NCI-H1048 (cell line): ENCODE measurements around the gene APP.
"Not testable (repeated sequence)": the region's sequence is repeated elsewhere in the genome, so short reads cannot be mapped to it uniquely, and the experiment has no call there.

Source experiments
- DNase-seq: peaks from one replicate; lab custom pipeline; 2025; lab: John Stamatoyannopoulos, UW

APP gene

GRCh38 chr21:26064506-26064905, 106.1 kb downstream of the APP start:
- DNase-seq, result no peak

GRCh38 chr21:26061437-26061836, 109.1 kb downstream of the APP start:
- DNase-seq, result no peak

- DNase-seq, result no peak
Observed at GRCh38 chr21:26060335-26061115, 110.0 kb downstream of the APP start.

GRCh38 chr21:26057477-26058170, 112.9 kb downstream of the APP start:
- DNase-seq, result no peak

GRCh38 chr21:26055841-26056264, 114.7 kb downstream of the APP start:
- DNase-seq, result no peak

- DNase-seq, result no peak
Observed at GRCh38 chr21:26055010-26055409, 115.6 kb downstream of the APP start.

- DNase-seq, result no peak
Observed at GRCh38 chr21:26052057-26052456, 118.5 kb downstream of the APP start.

- no peak for DNase-seq
Observed at GRCh38 chr21:26050857-26051256, 119.7 kb downstream of the APP start.

- DNase-seq, result no peak
Observed at GRCh38 chr21:26049803-26050202, 120.8 kb downstream of the APP start.

GRCh38 chr21:26047279-26047967, 123.1 kb downstream of the APP start:
- DNase-seq, result no peak

- no peak for DNase-seq
Observed at GRCh38 chr21:26043891-26044290, 126.7 kb downstream of the APP start.

GRCh38 chr21:26042181-26042876, 128.2 kb downstream of the APP start:
- no peak for DNase-seq

GRCh38 chr21:26041431-26042180, 129.0 kb downstream of the APP start:
- DNase-seq, result no peak

- no peak for DNase-seq
Observed at GRCh38 chr21:26036916-26037315, 133.7 kb downstream of the APP start.

GRCh38 chr21:26032263-26032662, 138.3 kb downstream of the APP start:
- DNase-seq, result no peak

- no peak for DNase-seq
Observed at GRCh38 chr21:26028183-26028582, 142.4 kb downstream of the APP start.

GRCh38 chr21:26027696-26028095, 142.9 kb downstream of the APP start:
- DNase-seq, result no peak

GRCh38 chr21:26025536-26026512, 144.7 kb downstream of the APP start:
- DNase-seq, result no peak

- not testable (repeated sequence) for DNase-seq
Observed at GRCh38 chr21:26023406-26023805, 147.2 kb downstream of the APP start.

- DNase-seq, result not testable (repeated sequence)
Observed at GRCh38 chr21:26022598-26023337, 147.8 kb downstream of the APP start.
